ENCODE data around the gene MSN.

The MSN gene

DNA sequence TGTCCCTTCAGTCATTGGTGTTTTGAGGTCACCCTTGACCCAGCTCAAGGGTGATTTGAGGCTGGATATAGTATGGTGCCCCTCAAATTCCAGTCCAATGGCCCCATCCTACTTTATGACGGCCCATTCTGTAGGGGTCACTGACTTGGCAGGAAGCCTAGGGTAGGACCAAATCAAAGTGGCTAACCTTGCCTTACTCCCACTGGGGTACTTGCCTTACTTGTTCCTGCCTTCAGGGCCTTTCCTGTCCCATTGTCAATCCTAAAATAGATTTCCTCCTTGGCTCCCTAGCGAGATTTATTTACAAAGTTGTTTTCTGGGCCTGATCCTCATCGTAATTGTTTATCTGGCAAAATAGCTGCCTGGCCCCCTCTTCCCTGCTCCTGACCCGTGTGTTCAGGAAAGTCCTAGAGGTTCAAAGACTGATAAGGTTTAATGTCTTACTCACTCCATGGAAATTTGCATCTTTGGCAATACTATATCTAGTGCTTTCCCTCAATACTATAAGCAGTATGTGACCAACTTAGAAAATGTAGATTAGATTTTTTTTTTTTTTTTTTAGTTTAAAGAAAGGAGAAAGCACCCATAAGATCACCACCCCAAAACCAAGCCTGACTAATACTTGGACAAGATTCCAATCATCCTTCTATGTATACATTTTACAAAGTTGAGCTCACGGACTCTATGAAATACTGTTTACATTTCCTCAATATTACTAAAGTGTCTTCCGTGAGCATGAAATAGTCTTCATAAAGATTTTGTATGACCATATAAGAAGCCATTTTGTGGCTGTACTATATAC lies 44.8 kb downstream of the MSN start:
- H3K4me1 ChIP-seq (ENCODE audit: control insufficient read depth, insufficient read depth, low read length), result peaks cover 5% of the 10 kb centered on the region; the same call in 1 of the 2 replicates
- H3K4me3 ChIP-seq (ENCODE audit: low read depth, low read length), result no peak overlapping the region
- H3K27me3 ChIP-seq (ENCODE audit: control insufficient read depth, insufficient read depth, low read length), result no peaks in the 10 kb centered on the region
- H3K36me3 ChIP-seq (ENCODE audit: control insufficient read depth, insufficient read depth, low read length), result peaks cover 6% of the 10 kb centered on the region
- no peak overlapping the region for H3K27ac ChIP-seq (ENCODE audit: low read depth, low read length)
- peaks cover 4% of the 10 kb centered on the region; the same call in 1 of the 2 replicates for H3K9me3 ChIP-seq (ENCODE audit: control insufficient read depth, insufficient read depth, low read depth, low read length)
- H3K9ac ChIP-seq (ENCODE audit: low read length), result no peak overlapping the region

DNA sequence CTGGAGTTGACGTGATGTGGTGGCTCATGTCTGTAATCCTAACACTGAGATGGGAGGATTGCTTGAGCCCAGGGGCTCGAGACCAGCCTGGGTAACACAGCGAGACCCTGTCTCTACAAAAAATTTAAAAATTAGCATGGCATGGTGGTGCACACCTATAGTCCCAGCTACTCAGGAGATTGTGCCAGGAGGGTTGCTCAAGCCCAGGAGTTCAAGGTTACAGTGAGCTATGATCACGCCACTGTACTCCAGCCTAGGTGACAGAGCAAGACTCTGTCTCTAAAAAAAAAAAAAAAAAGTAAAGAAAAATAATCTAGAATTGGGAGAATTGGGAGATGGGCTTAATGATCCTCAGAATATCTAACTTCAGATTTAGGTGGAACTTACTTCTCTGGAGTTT lies 51.1 kb downstream of the MSN start:
- H3K4me3 ChIP-seq (ENCODE audit: low read depth, low read length), result no peak overlapping the region
- peaks cover 20% of the 10 kb centered on the region; the same call in 1 of the 2 replicates for H3K9me3 ChIP-seq (ENCODE audit: control insufficient read depth, insufficient read depth, low read depth, low read length)
- no peak overlapping the region for H3K27ac ChIP-seq (ENCODE audit: low read depth, low read length)
- no peak overlapping the region for H3K9ac ChIP-seq (ENCODE audit: low read length)
- H3K36me3 ChIP-seq (ENCODE audit: control insufficient read depth, insufficient read depth, low read length), result peaks cover 19% of the 10 kb centered on the region
- no peaks in the 10 kb centered on the region for H3K27me3 ChIP-seq (ENCODE audit: control insufficient read depth, insufficient read depth, low read length)
- no peaks in the 10 kb centered on the region; the same call in 1 of the 2 replicates for H3K4me1 ChIP-seq (ENCODE audit: control insufficient read depth, insufficient read depth, low read length)

DNA sequence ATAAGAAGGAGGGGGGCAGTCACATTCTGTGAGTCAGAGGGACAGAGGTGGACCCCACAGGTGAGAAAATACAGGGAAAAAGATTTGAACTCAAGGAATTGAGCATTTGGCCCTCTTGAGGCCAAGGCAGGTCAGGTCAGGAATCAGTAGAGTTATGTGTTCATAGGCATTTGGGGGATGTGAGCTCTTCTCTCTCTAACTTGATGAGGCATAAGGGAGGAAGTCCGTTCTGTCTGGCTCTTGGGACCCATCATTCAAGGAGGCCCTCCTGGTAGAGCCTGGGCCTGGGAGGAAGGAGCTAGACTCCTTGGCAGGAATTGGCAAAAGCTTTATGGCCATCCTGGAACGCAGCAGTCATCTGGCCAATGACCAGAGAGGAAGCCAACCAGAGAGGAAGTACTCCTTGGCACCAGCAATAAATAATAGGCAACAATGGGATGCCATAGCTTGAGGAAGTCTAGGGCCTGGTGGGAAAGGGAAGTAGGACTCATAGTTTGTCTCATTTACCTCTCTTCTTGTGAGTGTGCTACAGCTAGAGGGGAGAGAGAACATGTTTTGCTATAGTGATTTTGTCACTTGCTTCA lies 53.0 kb downstream of the MSN start:
- Histone ChIP-seq H3K9me3 (ENCODE audit: control insufficient read depth, insufficient read depth, low read depth, low read length) (peaks cover 26% of the 10 kb centered on the region; the same call in 1 of the 2 replicates), H3K9ac (ENCODE audit: low read length) (no peak overlapping the region), H3K27ac (ENCODE audit: low read depth, low read length) (no peak overlapping the region), H3K4me1 (ENCODE audit: control insufficient read depth, insufficient read depth, low read length) (no peaks in the 10 kb centered on the region; the same call in 1 of the 2 replicates), H3K36me3 (ENCODE audit: control insufficient read depth, insufficient read depth, low read length) (peaks cover 29% of the 10 kb centered on the region), H3K4me3 (ENCODE audit: low read depth, low read length) (no peak overlapping the region), H3K27me3 (ENCODE audit: control insufficient read depth, insufficient read depth, low read length) (no peaks in the 10 kb centered on the region)

DNA sequence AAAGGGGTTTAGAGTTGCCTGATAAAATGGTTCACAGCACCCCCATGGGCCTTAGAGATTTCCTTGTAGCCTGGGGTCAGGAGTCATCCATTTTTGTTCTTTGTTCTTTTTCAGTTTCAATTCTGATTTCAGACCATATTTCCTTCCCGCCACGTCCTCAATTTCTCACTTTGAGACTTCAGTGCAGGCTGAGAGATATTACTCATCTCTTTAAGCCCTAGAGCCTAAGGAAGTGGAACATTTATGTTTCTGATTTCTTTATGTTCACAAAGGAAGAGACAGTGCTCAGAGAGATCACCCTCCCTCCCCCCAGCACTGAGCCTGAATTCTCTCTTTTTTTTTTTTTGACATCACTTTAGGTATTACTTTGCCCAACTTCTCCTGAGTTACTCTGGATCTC lies 56.3 kb downstream of the MSN start:
- Histone ChIP-seq H3K27me3 (ENCODE audit: control insufficient read depth, insufficient read depth, low read length) (no peaks in the 10 kb centered on the region), H3K4me1 (ENCODE audit: control insufficient read depth, insufficient read depth, low read length) (peaks cover 9% of the 10 kb centered on the region), H3K4me3 (ENCODE audit: low read depth, low read length) (no peak overlapping the region), H3K9me3 (ENCODE audit: control insufficient read depth, insufficient read depth, low read depth, low read length) (peaks cover 22% of the 10 kb centered on the region; the same call in 1 of the 2 replicates), H3K36me3 (ENCODE audit: control insufficient read depth, insufficient read depth, low read length) (peaks cover 21% of the 10 kb centered on the region), H3K9ac (ENCODE audit: low read length) (no peak overlapping the region), H3K27ac (ENCODE audit: low read depth, low read length) (no peak overlapping the region)

DNA sequence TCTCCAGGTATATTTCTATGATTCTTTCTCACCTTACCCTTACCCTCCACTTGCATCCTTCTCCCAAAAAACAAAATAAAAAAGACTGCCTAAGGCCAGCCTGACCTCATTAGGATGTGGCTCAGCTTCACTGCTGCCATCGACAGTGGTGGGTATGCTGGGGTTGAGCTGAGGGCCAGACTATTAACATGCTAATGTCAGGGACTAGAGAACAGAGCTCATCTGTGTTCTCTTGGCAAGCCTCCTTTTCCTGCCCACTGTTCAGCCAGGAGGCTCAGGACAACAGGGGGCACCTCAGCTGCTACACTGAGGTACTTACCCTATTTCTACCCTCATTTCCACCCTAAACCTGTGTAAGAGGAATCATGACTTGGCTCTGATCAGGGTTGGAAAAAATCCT lies 59.3 kb downstream of the MSN start:
- peaks cover 20% of the 10 kb centered on the region; the same call in 1 of the 2 replicates for H3K9me3 ChIP-seq (ENCODE audit: control insufficient read depth, insufficient read depth, low read depth, low read length)
- no peaks in the 10 kb centered on the region for H3K27me3 ChIP-seq (ENCODE audit: control insufficient read depth, insufficient read depth, low read length)
- H3K36me3 ChIP-seq (ENCODE audit: control insufficient read depth, insufficient read depth, low read length), result peaks cover 41% of the 10 kb centered on the region

DNA sequence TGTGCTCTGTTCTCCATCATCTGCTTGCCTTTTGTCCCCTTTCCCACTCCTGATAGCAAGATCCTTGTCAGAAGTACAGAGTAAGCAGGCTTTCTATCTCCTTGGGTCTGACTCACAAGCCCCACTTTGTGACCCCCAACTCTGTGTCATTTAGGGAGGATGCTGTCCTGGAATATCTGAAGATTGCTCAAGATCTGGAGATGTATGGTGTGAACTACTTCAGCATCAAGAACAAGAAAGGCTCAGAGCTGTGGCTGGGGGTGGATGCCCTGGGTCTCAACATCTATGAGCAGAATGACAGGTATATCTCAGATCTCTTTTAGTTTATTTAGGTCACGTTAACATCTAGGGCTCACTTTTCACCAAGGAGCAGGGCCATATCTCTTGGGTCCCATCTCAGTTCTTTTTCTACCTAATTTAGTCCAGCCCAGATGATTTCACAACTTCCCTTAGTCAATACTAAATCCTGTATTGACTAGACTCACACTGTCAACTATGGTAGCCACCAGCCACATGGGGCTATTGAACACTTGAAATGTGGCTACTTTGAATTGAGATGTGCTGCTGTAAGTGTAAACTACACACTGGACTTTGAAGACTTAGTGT lies 64.3 kb downstream of the MSN start:
- peaks cover 75% of the 10 kb centered on the region for H3K36me3 ChIP-seq (ENCODE audit: control insufficient read depth, insufficient read depth, low read length)
- no peak overlapping the region for H3K4me3 ChIP-seq (ENCODE audit: low read depth, low read length)

More for the DNA sequence above, 59.3 kb downstream of the MSN start:
- Histone ChIP-seq H3K4me3 (ENCODE audit: low read depth, low read length) (no peak overlapping the region), H3K4me1 (ENCODE audit: control insufficient read depth, insufficient read depth, low read length) (peaks cover 9% of the 10 kb centered on the region), H3K27ac (ENCODE audit: low read depth, low read length) (no peak overlapping the region), H3K9ac (ENCODE audit: low read length) (no peak overlapping the region)

DNA sequence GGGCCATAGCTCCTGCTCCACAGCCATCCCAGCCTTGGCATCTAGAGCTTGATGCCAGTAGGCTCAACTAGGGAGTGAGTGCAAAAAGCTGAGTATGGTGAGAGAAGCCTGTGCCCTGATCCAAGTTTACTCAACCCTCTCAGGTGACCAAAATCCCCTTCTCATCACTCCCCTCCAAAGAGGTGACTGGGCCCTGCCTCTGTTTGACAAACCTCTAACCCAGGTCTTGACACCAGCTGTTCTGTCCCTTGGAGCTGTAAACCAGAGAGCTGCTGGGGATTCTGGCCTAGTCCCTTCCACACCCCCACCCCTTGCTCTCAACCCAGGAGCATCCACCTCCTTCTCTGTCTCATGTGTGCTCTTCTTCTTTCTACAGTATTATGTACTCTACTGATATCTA lies 73.5 kb downstream of the MSN start:
- Histone ChIP-seq H3K9me3 (ENCODE audit: control insufficient read depth, insufficient read depth, low read depth, low read length) (peaks cover 11% of the 10 kb centered on the region; the same call in 1 of the 2 replicates), H3K36me3 (ENCODE audit: control insufficient read depth, insufficient read depth, low read length) (peaks cover 63% of the 10 kb centered on the region), H3K4me1 (ENCODE audit: control insufficient read depth, insufficient read depth, low read length) (peaks cover 13% of the 10 kb centered on the region; the same call in 1 of the 2 replicates), H3K9ac (ENCODE audit: low read length) (no peak overlapping the region), H3K27me3 (ENCODE audit: control insufficient read depth, insufficient read depth, low read length) (no peaks in the 10 kb centered on the region), H3K4me3 (ENCODE audit: low read depth, low read length) (no peak overlapping the region), H3K27ac (ENCODE audit: low read depth, low read length) (no peak overlapping the region)

More for the DNA sequence above, 64.3 kb downstream of the MSN start:
- H3K4me1 ChIP-seq (ENCODE audit: control insufficient read depth, insufficient read depth, low read length), result peaks cover 4% of the 10 kb centered on the region
- no peaks in the 10 kb centered on the region for H3K27me3 ChIP-seq (ENCODE audit: control insufficient read depth, insufficient read depth, low read length)
- no peak overlapping the region for H3K27ac ChIP-seq (ENCODE audit: low read depth, low read length)
- H3K9ac ChIP-seq (ENCODE audit: low read length), result no peak overlapping the region
- H3K9me3 ChIP-seq (ENCODE audit: control insufficient read depth, insufficient read depth, low read depth, low read length), result peaks cover 15% of the 10 kb centered on the region; the same call in 1 of the 2 replicates

DNA sequence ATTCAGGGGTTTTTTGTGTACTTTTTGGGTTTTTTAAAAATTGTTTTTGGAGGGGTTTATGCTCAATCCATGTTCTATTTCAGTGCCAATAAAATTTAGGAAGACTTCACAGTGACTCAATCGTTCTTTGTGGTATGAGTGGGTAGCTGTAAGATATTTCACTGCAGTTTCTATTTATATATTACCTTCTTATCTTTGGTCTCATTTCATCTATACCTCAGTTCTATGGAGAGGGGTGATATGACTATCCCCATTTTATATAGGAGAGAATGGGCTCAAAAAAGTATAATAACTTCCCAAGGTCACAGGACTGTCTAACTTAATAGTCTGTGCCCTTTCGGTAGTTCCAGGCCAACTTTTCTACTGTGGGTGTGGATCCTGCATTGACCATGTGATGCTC lies 74.4 kb downstream of the MSN start:
- no peak overlapping the region for H3K27ac ChIP-seq (ENCODE audit: low read depth, low read length)
- peaks cover 13% of the 10 kb centered on the region; the same call in 1 of the 2 replicates for H3K4me1 ChIP-seq (ENCODE audit: control insufficient read depth, insufficient read depth, low read length)
- H3K9ac ChIP-seq (ENCODE audit: low read length), result no peak overlapping the region
- H3K4me3 ChIP-seq (ENCODE audit: low read depth, low read length), result no peak overlapping the region
- no peaks in the 10 kb centered on the region for H3K27me3 ChIP-seq (ENCODE audit: control insufficient read depth, insufficient read depth, low read length)
- peaks cover 54% of the 10 kb centered on the region for H3K36me3 ChIP-seq (ENCODE audit: control insufficient read depth, insufficient read depth, low read length)
- peaks cover 13% of the 10 kb centered on the region; the same call in 1 of the 2 replicates for H3K9me3 ChIP-seq (ENCODE audit: control insufficient read depth, insufficient read depth, low read depth, low read length)

DNA sequence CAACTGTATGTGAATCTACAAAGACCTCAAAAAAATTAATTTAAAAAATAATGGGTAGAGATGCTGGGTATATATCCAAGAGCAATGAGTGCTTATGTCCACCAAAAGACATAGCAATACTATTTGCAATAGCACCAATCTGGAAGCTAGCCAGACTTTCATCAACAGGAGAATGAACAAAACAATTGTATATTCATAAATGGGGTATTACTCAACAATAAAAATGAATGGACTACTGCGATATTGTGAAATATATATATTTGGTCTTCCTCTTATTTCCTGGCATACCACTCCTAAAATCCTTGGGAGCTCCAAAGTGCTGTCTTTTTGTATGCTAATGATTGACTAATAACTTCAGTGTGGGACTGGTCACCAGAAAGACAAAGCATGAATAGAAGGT lies 77.5 kb downstream of the MSN start:
- Histone ChIP-seq H3K9ac (ENCODE audit: low read length) (no peak overlapping the region), H3K27ac (ENCODE audit: low read depth, low read length) (no peak overlapping the region), H3K4me1 (ENCODE audit: control insufficient read depth, insufficient read depth, low read length) (peaks cover 13% of the 10 kb centered on the region; the same call in 1 of the 2 replicates), H3K36me3 (ENCODE audit: control insufficient read depth, insufficient read depth, low read length) (peaks cover 24% of the 10 kb centered on the region), H3K9me3 (ENCODE audit: control insufficient read depth, insufficient read depth, low read depth, low read length) (peaks cover 8% of the 10 kb centered on the region; the same call in 1 of the 2 replicates), H3K4me3 (ENCODE audit: low read depth, low read length) (no peak overlapping the region), H3K27me3 (ENCODE audit: control insufficient read depth, insufficient read depth, low read length) (no peaks in the 10 kb centered on the region)

DNA sequence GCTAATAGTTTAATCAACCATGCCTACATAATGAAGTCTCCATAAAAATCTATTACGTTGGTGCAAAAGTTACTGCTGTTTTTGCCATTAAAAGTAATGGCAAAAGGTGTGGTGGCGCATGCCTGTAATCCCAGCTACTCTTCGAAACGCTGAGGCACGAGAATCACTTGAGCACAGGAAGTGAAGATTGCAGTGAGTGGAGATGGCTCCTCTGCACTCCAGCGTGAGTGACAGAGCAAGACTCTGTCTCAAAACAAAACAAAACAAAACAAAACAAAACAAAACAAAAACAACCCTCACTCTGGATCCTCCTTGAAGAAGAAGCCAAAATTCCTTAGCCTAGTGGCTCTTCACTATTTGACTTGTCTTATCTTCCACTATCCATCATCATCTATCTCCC lies 78.0 kb downstream of the MSN start:
- H3K9me3 ChIP-seq (ENCODE audit: control insufficient read depth, insufficient read depth, low read depth, low read length), result peaks cover 9% of the 10 kb centered on the region
- no peak overlapping the region for H3K27ac ChIP-seq (ENCODE audit: low read depth, low read length)
- no peak overlapping the region for H3K4me3 ChIP-seq (ENCODE audit: low read depth, low read length)

DNA sequence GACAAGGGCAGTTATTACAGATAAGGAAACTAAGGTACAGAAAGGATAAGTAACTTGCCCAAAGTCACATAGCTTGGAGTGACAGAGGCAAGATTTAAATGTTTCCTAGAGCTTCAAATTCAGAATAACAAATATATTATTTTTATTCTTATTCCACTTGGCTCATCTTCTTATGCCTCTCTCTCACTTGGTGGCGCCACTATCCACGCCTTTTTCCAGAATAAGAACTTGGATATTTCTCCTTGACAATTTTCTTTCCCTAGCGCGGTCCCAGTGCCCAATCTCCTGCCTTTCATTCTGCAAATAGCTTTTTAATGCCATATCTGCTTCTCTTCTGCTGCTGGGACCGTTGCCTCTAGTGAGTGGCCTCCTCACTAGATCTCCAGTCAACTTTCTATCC lies 78.5 kb downstream of the MSN start:
- Histone ChIP-seq H3K9me3 (ENCODE audit: control insufficient read depth, insufficient read depth, low read depth, low read length) (peaks cover 14% of the 10 kb centered on the region), H3K9ac (ENCODE audit: low read length) (no peak overlapping the region), H3K27ac (ENCODE audit: low read depth, low read length) (no peak overlapping the region), H3K27me3 (ENCODE audit: control insufficient read depth, insufficient read depth, low read length) (no peaks in the 10 kb centered on the region), H3K36me3 (ENCODE audit: control insufficient read depth, insufficient read depth, low read length) (peaks cover 13% of the 10 kb centered on the region), H3K4me1 (ENCODE audit: control insufficient read depth, insufficient read depth, low read length) (peaks cover 13% of the 10 kb centered on the region; the same call in 1 of the 2 replicates), H3K4me3 (ENCODE audit: low read depth, low read length) (no peak overlapping the region)

More for the DNA sequence above, 78.0 kb downstream of the MSN start:
- Histone ChIP-seq H3K9ac (ENCODE audit: low read length) (no peak overlapping the region), H3K36me3 (ENCODE audit: control insufficient read depth, insufficient read depth, low read length) (peaks cover 19% of the 10 kb centered on the region), H3K27me3 (ENCODE audit: control insufficient read depth, insufficient read depth, low read length) (no peaks in the 10 kb centered on the region), H3K4me1 (ENCODE audit: control insufficient read depth, insufficient read depth, low read length) (peaks cover 13% of the 10 kb centered on the region; the same call in 1 of the 2 replicates)
